WTC11 (cell line): ENCODE results near the gene TUNAR. TPM values are rescaled to one million over a fixed set of nuclear protein-coding genes. Genes with fewer than 3 reads are reported as not detected.

Experiments
- ATAC-seq: fragments of 200-7000 bp; cut with Tn5 transposase; 2 replicates; pipeline ENCODE4 v1.10.0; 2021; ENCODE audit warnings: mild to moderate bottlenecking, moderate library complexity
- CTCF ChIA-PET: fragments of 300-600 bp; sonication (Branson Sonifier 250); formaldehyde crosslinking; loops from one replicate; lab custom pipeline; 2021; ENCODE audit warnings: antibody characterized with exemption; lab: Charles Lee
- POLR2A ChIA-PET: fragments of 350-600 bp; sonication (Branson Sonifier 250); formaldehyde crosslinking; loops from one replicate; lab custom pipeline; 2021; ENCODE audit warnings: antibody characterized with exemption; lab: Charles Lee
- DNase-seq: peaks from one replicate; pipeline ENCODE4 v3.0.0; 2021; ENCODE audit warnings: low spot score
- H3K27ac Mint-ChIP-seq: 2 replicates; pipeline ENCODE4 v1.8.0; 2021; ENCODE audit warnings: mixed read lengths
- H3K27me3 Mint-ChIP-seq: 2 replicates; pipeline ENCODE4 v1.8.0; 2021; ENCODE audit warnings: low read depth, mild to moderate bottlenecking, moderate library complexity, mixed read lengths
- H3K36me3 Mint-ChIP-seq: 2 replicates; pipeline ENCODE4 v1.8.0; 2021; ENCODE audit warnings: mixed read lengths
- H3K4me1 Mint-ChIP-seq: 2 replicates; pipeline ENCODE4 v1.8.0; 2022; ENCODE audit warnings: mixed read lengths
- H3K4me3 Mint-ChIP-seq: 2 replicates; pipeline ENCODE4 v1.8.0; 2021; ENCODE audit warnings: mild to moderate bottlenecking, moderate library complexity, mixed read lengths
- H3K9me3 Mint-ChIP-seq: 2 replicates; pipeline ENCODE4 v1.8.0; 2021; ENCODE audit warnings: mixed read lengths
- CBFB ChIP-seq: sonication (generic); formaldehyde crosslinking; IDR thresholded peaks from 2 replicates; pipeline ENCODE4 v1.8.1; 2022; ENCODE audit warnings: mild to moderate bottlenecking, low read depth, missing genetic modification reagents
- EMX1 ChIP-seq: fragments of 250-450 bp; sonication (Bioruptor Pico); IDR thresholded peaks from 2 replicates; pipeline ENCODE4 v1.8.0; 2021; ENCODE audit warnings: mild to moderate bottlenecking
- GRHL2 ChIP-seq: fragments of 250-450 bp; sonication (Bioruptor Pico); IDR thresholded peaks from 2 replicates; pipeline ENCODE4 v1.8.0; 2022; ENCODE audit warnings: mild to moderate bottlenecking, moderate library complexity; ENCODE audit not compliant: insufficient replicate concordance, severe bottlenecking
- IRF2 ChIP-seq: sonication (generic); formaldehyde crosslinking; IDR thresholded peaks from 2 replicates; pipeline ENCODE4 v1.8.0; 2022; ENCODE audit warnings: low read depth, missing genetic modification reagents, borderline replicate concordance
- JAZF1 ChIP-seq: fragments of 250-450 bp; sonication (Bioruptor Pico); IDR thresholded peaks from 2 replicates; pipeline ENCODE4 v1.9.0; 2021; ENCODE audit warnings: moderate library complexity, mild to moderate bottlenecking, inconsistent platforms
- KAT7 ChIP-seq: sonication (generic); formaldehyde crosslinking; IDR thresholded peaks from 2 replicates; pipeline ENCODE4 v1.8.1; 2023; ENCODE audit warnings: missing genetic modification reagents, mild to moderate bottlenecking, borderline replicate concordance
- MYBL2 ChIP-seq: sonication (generic); formaldehyde crosslinking; IDR thresholded peaks from 2 replicates; pipeline ENCODE4 v1.8.1; 2023; ENCODE audit warnings: mild to moderate bottlenecking, moderate library complexity, missing genetic modification reagents
- NFATC4 ChIP-seq: fragments of 250-450 bp; sonication (Bioruptor Pico); IDR thresholded peaks from 2 replicates; pipeline ENCODE4 v1.9.0; 2021; ENCODE audit warnings: mild to moderate bottlenecking
- NR1H2 ChIP-seq: sonication (generic); formaldehyde crosslinking; IDR thresholded peaks from 2 replicates; pipeline ENCODE4 v1.9.0; 2021; ENCODE audit warnings: mild to moderate bottlenecking, moderate library complexity, missing genetic modification reagents
- RORB ChIP-seq: fragments of 250-450 bp; sonication (Bioruptor Pico); IDR thresholded peaks from 2 replicates; pipeline ENCODE4 v1.9.0; 2021; ENCODE audit warnings: mild to moderate bottlenecking
- TP53 ChIP-seq: sonication (generic); formaldehyde crosslinking; IDR thresholded peaks from 2 replicates; pipeline ENCODE4 v1.8.1; 2023; ENCODE audit warnings: mild to moderate bottlenecking, missing genetic modification reagents
- ZNF671 ChIP-seq: fragments of 250-450 bp; sonication (Bioruptor Pico); IDR thresholded peaks from 2 replicates; pipeline ENCODE4 v1.8.0; 2021; ENCODE audit warnings: mild to moderate bottlenecking
- total RNA-seq: library from RNA; stranded (reverse); gene quantifications from 3 replicates; pipeline ENCODE4 v1.2.3, GENCODE V29; 2021
- TF ChIP-seq, protein P1 (sequence below): sonication (generic); formaldehyde crosslinking; IDR thresholded peaks from 2 replicates; pipeline ENCODE4 v1.8.1; 2023; ENCODE audit warnings: mild to moderate bottlenecking, missing genetic modification reagents, moderate library complexity
- TF ChIP-seq, protein P2 (sequence below): sonication (generic); formaldehyde crosslinking; IDR thresholded peaks from 2 replicates; pipeline ENCODE4 v1.8.0; 2023; ENCODE audit warnings: missing genetic modification reagents
- TF ChIP-seq, protein P3 (sequence below): sonication (generic); formaldehyde crosslinking; IDR thresholded peaks from 2 replicates; pipeline ENCODE4 v1.8.0; 2022; ENCODE audit warnings: mild to moderate bottlenecking, missing genetic modification reagents
- TF ChIP-seq, protein P4 (sequence below): sonication (generic); formaldehyde crosslinking; IDR thresholded peaks from 2 replicates; pipeline ENCODE4 v1.8.0; 2023; ENCODE audit warnings: mild to moderate bottlenecking, missing genetic modification reagents
- TF ChIP-seq, protein P5 (sequence below): sonication (generic); formaldehyde crosslinking; IDR thresholded peaks from 2 replicates; pipeline ENCODE4 v1.8.1; 2023; ENCODE audit warnings: mild to moderate bottlenecking, missing genetic modification reagents, moderate library complexity
- TF ChIP-seq, protein P6 (sequence below): sonication (generic); formaldehyde crosslinking; IDR thresholded peaks from 2 replicates; pipeline ENCODE4 v1.8.0; 2023; ENCODE audit warnings: missing genetic modification reagents, mild to moderate bottlenecking, borderline replicate concordance
- TF ChIP-seq, protein P7 (sequence below): sonication (generic); formaldehyde crosslinking; IDR thresholded peaks from 2 replicates; pipeline ENCODE4 v1.8.0; 2022; ENCODE audit warnings: mild to moderate bottlenecking, missing genetic modification reagents

Gene TUNAR
- total RNA-seq, 1 experiment from 2014 or later: 36.3 TPM

DNA sequence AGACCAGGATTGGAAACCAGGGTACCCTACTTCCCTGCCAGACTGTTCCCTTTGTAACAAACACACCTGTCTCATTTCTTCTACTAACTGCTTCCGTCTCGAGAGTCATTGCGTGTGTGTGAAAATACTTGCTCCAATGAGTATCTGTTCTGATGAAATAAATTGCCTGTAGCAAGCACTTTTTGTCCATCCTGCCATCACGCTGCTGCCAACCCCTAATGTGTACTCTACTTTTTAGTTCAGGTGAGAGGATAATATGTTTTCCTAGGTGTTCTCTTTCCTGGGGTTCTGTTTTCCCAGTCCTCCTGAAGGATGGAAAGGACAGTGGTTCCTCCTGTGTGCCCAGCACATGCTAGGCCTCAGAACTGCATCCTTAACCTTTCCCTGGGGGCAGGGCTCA lies 1.0 kb downstream of the TUNAR start:
- DNase-seq: no peak
- H3K27me3 Mint-ChIP-seq: peaks cover 14% of the 10 kb centered on the region
- ATAC-seq: no peak
- CTCF ChIA-PET: interaction anchor here (0.8 to 5.4 kb wide), 4 partner anchors 34 to 116 kb away, joined by 3 to 42 read pairs (median 4); no protein-coding TSS in a partner anchor
- TF ChIP-seq, protein P1, sequence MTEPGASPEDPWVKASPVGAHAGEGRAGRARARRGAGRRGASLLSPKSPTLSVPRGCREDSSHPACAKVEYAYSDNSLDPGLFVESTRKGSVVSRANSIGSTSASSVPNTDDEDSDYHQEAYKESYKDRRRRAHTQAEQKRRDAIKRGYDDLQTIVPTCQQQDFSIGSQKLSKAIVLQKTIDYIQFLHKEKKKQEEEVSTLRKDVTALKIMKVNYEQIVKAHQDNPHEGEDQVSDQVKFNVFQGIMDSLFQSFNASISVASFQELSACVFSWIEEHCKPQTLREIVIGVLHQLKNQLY: no peak
- no peak for TF ChIP-seq RORB
- TF ChIP-seq, protein P2, sequence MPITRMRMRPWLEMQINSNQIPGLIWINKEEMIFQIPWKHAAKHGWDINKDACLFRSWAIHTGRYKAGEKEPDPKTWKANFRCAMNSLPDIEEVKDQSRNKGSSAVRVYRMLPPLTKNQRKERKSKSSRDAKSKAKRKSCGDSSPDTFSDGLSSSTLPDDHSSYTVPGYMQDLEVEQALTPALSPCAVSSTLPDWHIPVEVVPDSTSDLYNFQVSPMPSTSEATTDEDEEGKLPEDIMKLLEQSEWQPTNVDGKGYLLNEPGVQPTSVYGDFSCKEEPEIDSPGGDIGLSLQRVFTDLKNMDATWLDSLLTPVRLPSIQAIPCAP (CRISPR knock-in tag): no peak
- TF ChIP-seq JAZF1 (CRISPR knock-in tag): no peak
- no peak for TF ChIP-seq ZNF671
- no peak for TF ChIP-seq EMX1
- TF ChIP-seq, protein P3, sequence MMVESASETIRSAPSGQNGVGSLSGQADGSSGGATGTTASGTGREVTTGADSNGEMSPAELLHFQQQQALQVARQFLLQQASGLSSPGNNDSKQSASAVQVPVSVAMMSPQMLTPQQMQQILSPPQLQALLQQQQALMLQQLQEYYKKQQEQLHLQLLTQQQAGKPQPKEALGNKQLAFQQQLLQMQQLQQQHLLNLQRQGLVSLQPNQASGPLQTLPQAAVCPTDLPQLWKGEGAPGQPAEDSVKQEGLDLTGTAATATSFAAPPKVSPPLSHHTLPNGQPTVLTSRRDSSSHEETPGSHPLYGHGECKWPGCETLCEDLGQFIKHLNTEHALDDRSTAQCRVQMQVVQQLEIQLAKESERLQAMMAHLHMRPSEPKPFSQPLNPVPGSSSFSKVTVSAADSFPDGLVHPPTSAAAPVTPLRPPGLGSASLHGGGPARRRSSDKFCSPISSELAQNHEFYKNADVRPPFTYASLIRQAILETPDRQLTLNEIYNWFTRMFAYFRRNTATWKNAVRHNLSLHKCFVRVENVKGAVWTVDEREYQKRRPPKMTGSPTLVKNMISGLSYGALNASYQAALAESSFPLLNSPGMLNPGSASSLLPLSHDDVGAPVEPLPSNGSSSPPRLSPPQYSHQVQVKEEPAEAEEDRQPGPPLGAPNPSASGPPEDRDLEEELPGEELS (CRISPR knock-in tag): no peak
- no peak for TF ChIP-seq TP53 (CRISPR knock-in tag)
- no peak for TF ChIP-seq KAT7 (CRISPR knock-in tag)
- no peak for TF ChIP-seq GRHL2 (CRISPR knock-in tag)
- TF ChIP-seq, protein P4, sequence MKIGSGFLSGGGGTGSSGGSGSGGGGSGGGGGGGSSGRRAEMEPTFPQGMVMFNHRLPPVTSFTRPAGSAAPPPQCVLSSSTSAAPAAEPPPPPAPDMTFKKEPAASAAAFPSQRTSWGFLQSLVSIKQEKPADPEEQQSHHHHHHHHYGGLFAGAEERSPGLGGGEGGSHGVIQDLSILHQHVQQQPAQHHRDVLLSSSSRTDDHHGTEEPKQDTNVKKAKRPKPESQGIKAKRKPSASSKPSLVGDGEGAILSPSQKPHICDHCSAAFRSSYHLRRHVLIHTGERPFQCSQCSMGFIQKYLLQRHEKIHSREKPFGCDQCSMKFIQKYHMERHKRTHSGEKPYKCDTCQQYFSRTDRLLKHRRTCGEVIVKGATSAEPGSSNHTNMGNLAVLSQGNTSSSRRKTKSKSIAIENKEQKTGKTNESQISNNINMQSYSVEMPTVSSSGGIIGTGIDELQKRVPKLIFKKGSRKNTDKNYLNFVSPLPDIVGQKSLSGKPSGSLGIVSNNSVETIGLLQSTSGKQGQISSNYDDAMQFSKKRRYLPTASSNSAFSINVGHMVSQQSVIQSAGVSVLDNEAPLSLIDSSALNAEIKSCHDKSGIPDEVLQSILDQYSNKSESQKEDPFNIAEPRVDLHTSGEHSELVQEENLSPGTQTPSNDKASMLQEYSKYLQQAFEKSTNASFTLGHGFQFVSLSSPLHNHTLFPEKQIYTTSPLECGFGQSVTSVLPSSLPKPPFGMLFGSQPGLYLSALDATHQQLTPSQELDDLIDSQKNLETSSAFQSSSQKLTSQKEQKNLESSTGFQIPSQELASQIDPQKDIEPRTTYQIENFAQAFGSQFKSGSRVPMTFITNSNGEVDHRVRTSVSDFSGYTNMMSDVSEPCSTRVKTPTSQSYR: no peak
- TF ChIP-seq NFATC4: no peak
- TF ChIP-seq NR1H2: no peak
- no peak for TF ChIP-seq IRF2 (CRISPR knock-in tag)
- TF ChIP-seq, protein P5, sequence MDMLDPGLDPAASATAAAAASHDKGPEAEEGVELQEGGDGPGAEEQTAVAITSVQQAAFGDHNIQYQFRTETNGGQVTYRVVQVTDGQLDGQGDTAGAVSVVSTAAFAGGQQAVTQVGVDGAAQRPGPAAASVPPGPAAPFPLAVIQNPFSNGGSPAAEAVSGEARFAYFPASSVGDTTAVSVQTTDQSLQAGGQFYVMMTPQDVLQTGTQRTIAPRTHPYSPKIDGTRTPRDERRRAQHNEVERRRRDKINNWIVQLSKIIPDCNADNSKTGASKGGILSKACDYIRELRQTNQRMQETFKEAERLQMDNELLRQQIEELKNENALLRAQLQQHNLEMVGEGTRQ (CRISPR knock-in tag): no peak
- no peak for TF ChIP-seq MYBL2 (CRISPR knock-in tag)
- TF ChIP-seq CBFB (CRISPR knock-in tag): no peak
- TF ChIP-seq, protein P6, sequence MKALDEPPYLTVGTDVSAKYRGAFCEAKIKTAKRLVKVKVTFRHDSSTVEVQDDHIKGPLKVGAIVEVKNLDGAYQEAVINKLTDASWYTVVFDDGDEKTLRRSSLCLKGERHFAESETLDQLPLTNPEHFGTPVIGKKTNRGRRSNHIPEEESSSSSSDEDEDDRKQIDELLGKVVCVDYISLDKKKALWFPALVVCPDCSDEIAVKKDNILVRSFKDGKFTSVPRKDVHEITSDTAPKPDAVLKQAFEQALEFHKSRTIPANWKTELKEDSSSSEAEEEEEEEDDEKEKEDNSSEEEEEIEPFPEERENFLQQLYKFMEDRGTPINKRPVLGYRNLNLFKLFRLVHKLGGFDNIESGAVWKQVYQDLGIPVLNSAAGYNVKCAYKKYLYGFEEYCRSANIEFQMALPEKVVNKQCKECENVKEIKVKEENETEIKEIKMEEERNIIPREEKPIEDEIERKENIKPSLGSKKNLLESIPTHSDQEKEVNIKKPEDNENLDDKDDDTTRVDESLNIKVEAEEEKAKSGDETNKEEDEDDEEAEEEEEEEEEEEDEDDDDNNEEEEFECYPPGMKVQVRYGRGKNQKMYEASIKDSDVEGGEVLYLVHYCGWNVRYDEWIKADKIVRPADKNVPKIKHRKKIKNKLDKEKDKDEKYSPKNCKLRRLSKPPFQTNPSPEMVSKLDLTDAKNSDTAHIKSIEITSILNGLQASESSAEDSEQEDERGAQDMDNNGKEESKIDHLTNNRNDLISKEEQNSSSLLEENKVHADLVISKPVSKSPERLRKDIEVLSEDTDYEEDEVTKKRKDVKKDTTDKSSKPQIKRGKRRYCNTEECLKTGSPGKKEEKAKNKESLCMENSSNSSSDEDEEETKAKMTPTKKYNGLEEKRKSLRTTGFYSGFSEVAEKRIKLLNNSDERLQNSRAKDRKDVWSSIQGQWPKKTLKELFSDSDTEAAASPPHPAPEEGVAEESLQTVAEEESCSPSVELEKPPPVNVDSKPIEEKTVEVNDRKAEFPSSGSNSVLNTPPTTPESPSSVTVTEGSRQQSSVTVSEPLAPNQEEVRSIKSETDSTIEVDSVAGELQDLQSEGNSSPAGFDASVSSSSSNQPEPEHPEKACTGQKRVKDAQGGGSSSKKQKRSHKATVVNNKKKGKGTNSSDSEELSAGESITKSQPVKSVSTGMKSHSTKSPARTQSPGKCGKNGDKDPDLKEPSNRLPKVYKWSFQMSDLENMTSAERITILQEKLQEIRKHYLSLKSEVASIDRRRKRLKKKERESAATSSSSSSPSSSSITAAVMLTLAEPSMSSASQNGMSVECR (CRISPR knock-in tag): no peak
- TF ChIP-seq, protein P7, sequence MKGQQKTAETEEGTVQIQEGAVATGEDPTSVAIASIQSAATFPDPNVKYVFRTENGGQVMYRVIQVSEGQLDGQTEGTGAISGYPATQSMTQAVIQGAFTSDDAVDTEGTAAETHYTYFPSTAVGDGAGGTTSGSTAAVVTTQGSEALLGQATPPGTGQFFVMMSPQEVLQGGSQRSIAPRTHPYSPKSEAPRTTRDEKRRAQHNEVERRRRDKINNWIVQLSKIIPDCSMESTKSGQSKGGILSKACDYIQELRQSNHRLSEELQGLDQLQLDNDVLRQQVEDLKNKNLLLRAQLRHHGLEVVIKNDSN (CRISPR knock-in tag): no peak
- TF ChIP-seq, all 79 proteins: peak for 0
- peaks cover 64% of the 10 kb centered on the region for H3K4me1 Mint-ChIP-seq
- peaks cover 3% of the 10 kb centered on the region; the same call in 1 of the 2 replicates for H3K9me3 Mint-ChIP-seq
- H3K27ac Mint-ChIP-seq: no peak overlapping the region; the same call in 1 of the 2 replicates
- peak overlapping the region; percentile 76 for H3K4me3 Mint-ChIP-seq
- POLR2A ChIA-PET: interaction anchor here (0.6 to 1.5 kb wide), 2 partner anchors 221 to 291 kb away, joined by 3 read pairs; no protein-coding TSS in a partner anchor
- peaks cover 23% of the 10 kb centered on the region for H3K36me3 Mint-ChIP-seq
